Panc1 (cell line): ENCODE measurements around the gene PKD1. TPM values are rescaled to one million over a fixed set of nuclear protein-coding genes. Genes with fewer than 3 reads are reported as not detected.

ENCODE experiments used
- ATAC-seq: fragments of 200-7000 bp; cut with Tn5 transposase; 2 replicates; pipeline ENCODE4 v1.9.1; 2020; ENCODE audit warnings: mild to moderate bottlenecking, moderate library complexity
- BruUV-seq: library from RNA; stranded (reverse); fragments of 400-500 nt; replicated peaks from 2 replicates; lab custom pipeline; 2021; lab: Mats Ljungman, UMichigan
- CTCF ChIA-PET: fragments of 300-600 bp; sonication (Branson Sonifier 250); formaldehyde crosslinking; loops from one replicate; lab custom pipeline; 2022; ENCODE audit warnings: antibody characterized with exemption; lab: Charles Lee
- POLR2A ChIA-PET: fragments of 300-600 bp; sonication (Branson Sonifier 250); formaldehyde crosslinking; loops from one replicate; lab custom pipeline; 2022; ENCODE audit warnings: antibody characterized with exemption; lab: Charles Lee
- DNase-seq: peaks from one replicate; pipeline ENCODE4 v3.0.0-alpha.2; 2010; ENCODE audit warnings: low read depth, low spot score
- H3K27ac ChIP-seq: 2 replicates; pipeline ENCODE4 v1.5.1; 2011; ENCODE audit warnings: mild to moderate bottlenecking, low read length, inconsistent platforms
- H3K27me3 ChIP-seq: fragments of 200-500 bp; sonication (Bioruptor generic); 2 replicates; pipeline ENCODE4 v1.6.0; 2014; ENCODE audit warnings: low read length, inconsistent platforms; ENCODE audit not compliant: control insufficient read depth, insufficient read depth
- H3K36me3 ChIP-seq: fragments of 200-500 bp; sonication (Bioruptor generic); 2 replicates; pipeline ENCODE4 v1.5.1; 2014; ENCODE audit warnings: inconsistent platforms, mild to moderate bottlenecking, low read length, moderate library complexity; ENCODE audit not compliant: control insufficient read depth, insufficient read depth
- H3K4me1 ChIP-seq: 2 replicates; pipeline ENCODE4 v1.5.1; 2011; ENCODE audit warnings: inconsistent platforms, mild to moderate bottlenecking, low read length, moderate library complexity; ENCODE audit not compliant: control insufficient read depth, insufficient read depth
- H3K4me3 ChIP-seq, 2 experiments: 2 replicates each; pipeline ENCODE4 v1.5.1; 2011 to 2012; ENCODE audit warnings: low read depth in 2 of 2, low read length in 2 of 2, mild to moderate bottlenecking in 2 of 2, inconsistent platforms in 1 of 2, moderate library complexity in 1 of 2
- H3K9me3 ChIP-seq: fragments of 200-500 bp; sonication (Bioruptor generic); 2 replicates; pipeline ENCODE4 v1.5.1; 2014; ENCODE audit warnings: low read depth, mild to moderate bottlenecking, inconsistent platforms, low read length, moderate library complexity; ENCODE audit not compliant: control insufficient read depth, insufficient read depth
- POLR2AphosphoS5 ChIP-seq: IDR thresholded peaks from 2 replicates; pipeline ENCODE4 v1.6.1; 2012; ENCODE audit warnings: mild to moderate bottlenecking, low read depth, low read length, moderate library complexity
- SIN3A ChIP-seq: IDR thresholded peaks from 2 replicates; pipeline ENCODE4 v1.6.1; 2012; ENCODE audit warnings: low read depth, mild to moderate bottlenecking, low read length, moderate library complexity, borderline replicate concordance; ENCODE audit not compliant: insufficient read depth
- TCF7L2 ChIP-seq: IDR thresholded peaks from 2 replicates; pipeline ENCODE4 v1.6.1; 2011; ENCODE audit warnings: mild to moderate bottlenecking, low read depth, low read length, inconsistent platforms
- in situ Hi-C: cut with HindIII; loops from 2 replicates; pipeline ENCODE4 v1.10.0; 2016; ENCODE audit warnings: low sequenced_read_pairs, low pct_unique_long_range_greater_than_20kb
- intact Hi-C: fragments of 100-400 bp; cut with micrococcal nuclease; formaldehyde crosslinking; loops from one replicate; pipeline ENCODE4 v1.10.0; 2022; ENCODE audit not compliant: unreplicated experiment
- total RNA-seq: library from RNA; stranded (reverse); gene quantifications from one replicate; pipeline ENCODE4 v1.2.1, GENCODE V29; 2021; ENCODE audit not compliant: unreplicated experiment
- TF ChIP-seq, protein P1 (sequence below): fragments of 450-650 bp; IDR thresholded peaks from 2 replicates; pipeline ENCODE4 v1.5.1; 2017; ENCODE audit warnings: mild to moderate bottlenecking
- TF ChIP-seq, protein P2 (sequence below), 2 experiments: IDR thresholded peaks; 2 replicates each; pipeline ENCODE4 v1.6.1; 2011 to 2012; ENCODE audit warnings: low read depth in 2 of 2, control low read depth in 1 of 2, low read length in 1 of 2, mild to moderate bottlenecking in 1 of 2, moderate library complexity in 1 of 2; ENCODE audit not compliant: insufficient read depth in 1 of 2

The PKD1 gene
- total RNA-seq, 1 experiment from 2014 or later, result 279 TPM

DNA sequence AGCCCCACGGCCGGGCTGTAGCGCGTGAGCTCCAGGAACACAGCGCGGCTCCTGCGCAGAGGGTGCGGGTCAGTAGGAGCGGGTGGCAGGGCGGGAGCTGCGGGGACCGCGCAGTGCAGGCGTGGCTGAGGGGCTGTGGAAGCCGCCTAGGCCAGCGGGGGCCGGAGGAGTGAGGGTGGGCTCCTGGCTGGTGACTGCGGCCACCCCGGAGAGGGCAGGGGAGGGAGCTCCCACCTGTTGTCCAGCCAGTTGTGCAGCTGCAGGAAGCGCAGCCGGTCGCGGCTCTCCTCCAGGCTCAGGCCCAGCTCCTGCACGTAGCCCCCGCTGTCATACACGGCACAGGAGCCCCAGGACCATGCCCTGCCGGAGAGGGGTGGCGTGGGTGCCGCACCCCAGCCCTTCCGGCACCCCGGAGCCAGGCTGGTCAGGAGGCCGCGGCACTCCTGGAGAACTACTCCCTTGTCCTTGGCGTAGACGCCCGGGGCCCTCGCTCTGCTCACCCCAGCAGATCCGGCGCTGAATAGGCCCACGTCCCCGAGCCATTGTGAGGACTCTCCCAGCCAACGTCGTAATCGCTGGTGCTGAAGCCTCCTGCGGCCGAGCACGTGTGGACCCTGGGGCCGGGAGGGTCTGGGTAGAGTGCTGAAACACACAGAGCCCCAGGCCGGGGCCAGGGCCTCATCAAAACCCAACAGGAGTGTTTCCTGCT lies 44.0 kb downstream of the PKD1 start:
- DNase-seq (no peak), ATAC-seq (no peak)
- POLR2A ChIA-PET, result no interaction called here
- intact Hi-C loops (no loop called here), in situ Hi-C loops (no loop called here)
- Histone ChIP-seq H3K4me1 (0 out of 2 replicates have a peak, but pooled peaks cover 9% of the 10 kb centered on the region), H3K4me3 (no peak overlapping the region), H3K36me3 (peaks cover 4% of the 10 kb centered on the region; the same call in 1 of the 2 replicates), H3K27ac (no peak overlapping the region), H3K9me3 (no peaks in the 10 kb centered on the region), H3K27me3 (no peaks in the 10 kb centered on the region)
- TF ChIP-seq, protein P1, sequence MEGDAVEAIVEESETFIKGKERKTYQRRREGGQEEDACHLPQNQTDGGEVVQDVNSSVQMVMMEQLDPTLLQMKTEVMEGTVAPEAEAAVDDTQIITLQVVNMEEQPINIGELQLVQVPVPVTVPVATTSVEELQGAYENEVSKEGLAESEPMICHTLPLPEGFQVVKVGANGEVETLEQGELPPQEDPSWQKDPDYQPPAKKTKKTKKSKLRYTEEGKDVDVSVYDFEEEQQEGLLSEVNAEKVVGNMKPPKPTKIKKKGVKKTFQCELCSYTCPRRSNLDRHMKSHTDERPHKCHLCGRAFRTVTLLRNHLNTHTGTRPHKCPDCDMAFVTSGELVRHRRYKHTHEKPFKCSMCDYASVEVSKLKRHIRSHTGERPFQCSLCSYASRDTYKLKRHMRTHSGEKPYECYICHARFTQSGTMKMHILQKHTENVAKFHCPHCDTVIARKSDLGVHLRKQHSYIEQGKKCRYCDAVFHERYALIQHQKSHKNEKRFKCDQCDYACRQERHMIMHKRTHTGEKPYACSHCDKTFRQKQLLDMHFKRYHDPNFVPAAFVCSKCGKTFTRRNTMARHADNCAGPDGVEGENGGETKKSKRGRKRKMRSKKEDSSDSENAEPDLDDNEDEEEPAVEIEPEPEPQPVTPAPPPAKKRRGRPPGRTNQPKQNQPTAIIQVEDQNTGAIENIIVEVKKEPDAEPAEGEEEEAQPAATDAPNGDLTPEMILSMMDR, result no peak
- no peak for TF ChIP-seq POLR2AphosphoS5
- TF ChIP-seq, protein P2, sequence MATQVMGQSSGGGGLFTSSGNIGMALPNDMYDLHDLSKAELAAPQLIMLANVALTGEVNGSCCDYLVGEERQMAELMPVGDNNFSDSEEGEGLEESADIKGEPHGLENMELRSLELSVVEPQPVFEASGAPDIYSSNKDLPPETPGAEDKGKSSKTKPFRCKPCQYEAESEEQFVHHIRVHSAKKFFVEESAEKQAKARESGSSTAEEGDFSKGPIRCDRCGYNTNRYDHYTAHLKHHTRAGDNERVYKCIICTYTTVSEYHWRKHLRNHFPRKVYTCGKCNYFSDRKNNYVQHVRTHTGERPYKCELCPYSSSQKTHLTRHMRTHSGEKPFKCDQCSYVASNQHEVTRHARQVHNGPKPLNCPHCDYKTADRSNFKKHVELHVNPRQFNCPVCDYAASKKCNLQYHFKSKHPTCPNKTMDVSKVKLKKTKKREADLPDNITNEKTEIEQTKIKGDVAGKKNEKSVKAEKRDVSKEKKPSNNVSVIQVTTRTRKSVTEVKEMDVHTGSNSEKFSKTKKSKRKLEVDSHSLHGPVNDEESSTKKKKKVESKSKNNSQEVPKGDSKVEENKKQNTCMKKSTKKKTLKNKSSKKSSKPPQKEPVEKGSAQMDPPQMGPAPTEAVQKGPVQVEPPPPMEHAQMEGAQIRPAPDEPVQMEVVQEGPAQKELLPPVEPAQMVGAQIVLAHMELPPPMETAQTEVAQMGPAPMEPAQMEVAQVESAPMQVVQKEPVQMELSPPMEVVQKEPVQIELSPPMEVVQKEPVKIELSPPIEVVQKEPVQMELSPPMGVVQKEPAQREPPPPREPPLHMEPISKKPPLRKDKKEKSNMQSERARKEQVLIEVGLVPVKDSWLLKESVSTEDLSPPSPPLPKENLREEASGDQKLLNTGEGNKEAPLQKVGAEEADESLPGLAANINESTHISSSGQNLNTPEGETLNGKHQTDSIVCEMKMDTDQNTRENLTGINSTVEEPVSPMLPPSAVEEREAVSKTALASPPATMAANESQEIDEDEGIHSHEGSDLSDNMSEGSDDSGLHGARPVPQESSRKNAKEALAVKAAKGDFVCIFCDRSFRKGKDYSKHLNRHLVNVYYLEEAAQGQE (IDR thresholded peaks at IDR 0.05; ENCODE audit: insufficient read depth in 1 of 2, low read depth in 2 of 2, low read length in 1 of 2), result no peak
- CTCF ChIA-PET, result no interaction called here
- BruUV-seq, result no TSS peak

DNA sequence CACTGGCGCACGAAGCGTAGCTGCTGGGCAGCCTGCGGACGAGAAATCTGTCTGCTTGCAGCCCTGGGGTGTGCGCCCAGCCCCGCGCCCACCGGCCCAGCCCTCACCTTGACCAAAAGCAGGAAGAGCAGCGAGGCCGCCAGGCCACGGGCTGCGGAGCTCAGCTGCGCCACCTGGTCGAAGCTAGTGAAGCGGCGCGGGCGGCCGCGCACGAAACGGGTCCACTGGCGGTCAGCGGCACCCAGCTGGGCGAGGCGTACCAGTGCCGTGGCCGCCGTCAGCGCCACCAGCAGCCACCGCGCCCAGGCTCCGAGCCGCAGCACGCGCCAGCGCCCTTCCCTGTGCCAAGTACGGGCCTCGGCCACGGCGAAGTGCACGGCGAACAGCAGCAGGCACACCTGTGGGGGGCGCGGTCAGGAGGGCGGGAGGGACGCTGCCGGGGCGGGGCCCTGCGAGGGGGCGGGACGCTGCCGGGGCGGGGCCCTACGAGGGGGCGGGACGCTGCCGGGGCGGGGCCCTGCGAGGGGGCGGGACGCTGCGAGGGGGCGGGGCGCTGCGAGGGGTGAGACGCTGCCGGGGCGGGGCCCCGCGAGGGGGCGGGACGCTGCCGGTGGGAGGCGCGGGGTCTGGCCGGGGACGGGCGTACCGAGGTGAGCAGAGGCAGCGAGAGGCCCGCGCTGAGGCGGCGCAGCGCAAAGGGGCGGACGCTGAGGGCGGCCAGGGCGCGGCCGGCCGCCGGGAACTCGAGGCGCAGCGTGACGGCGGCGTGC lies 44.7 kb downstream of the PKD1 start:
- DNase-seq (no peak), ATAC-seq (peak; percentile 24; the same call in 1 of the 2 replicates)
- intact Hi-C loops, result no loop called here
- Histone ChIP-seq H3K4me1 (0 out of 2 replicates have a peak, but pooled peaks cover 9% of the 10 kb centered on the region), H3K27me3 (no peaks in the 10 kb centered on the region), H3K27ac (no peak overlapping the region), H3K9me3 (no peaks in the 10 kb centered on the region), H3K36me3 (no peaks in the 10 kb centered on the region; the same call in 1 of the 2 replicates), H3K4me3 (no peak overlapping the region)
- TF ChIP-seq, protein P2 (IDR thresholded peaks at IDR 0.05; ENCODE audit: insufficient read depth in 1 of 2, low read depth in 2 of 2, low read length in 1 of 2), result no peak
- no peak for TF ChIP-seq POLR2AphosphoS5
- TF ChIP-seq TCF7L2, result no peak
- TF ChIP-seq, protein P1, result no peak
- no peak for TF ChIP-seq SIN3A
- CTCF ChIA-PET, result no interaction called here
- POLR2A ChIA-PET, result no interaction called here
- no TSS peak for BruUV-seq
- in situ Hi-C loops, result no loop called here
